Panc1 (cell line): ENCODE measurements around the gene KRT16. TPM values are rescaled to one million over a fixed set of nuclear protein-coding genes. Genes with fewer than 3 reads are reported as not detected.

Source experiments
- ATAC-seq: fragments of 200-7000 bp; cut with Tn5 transposase; 2 replicates; pipeline ENCODE4 v1.9.1; 2020; ENCODE audit warnings: mild to moderate bottlenecking, moderate library complexity
- BruUV-seq: library from RNA; stranded (reverse); fragments of 400-500 nt; replicated peaks from 2 replicates; lab custom pipeline; 2021; lab: Mats Ljungman, UMichigan
- CTCF ChIA-PET: fragments of 300-600 bp; sonication (Branson Sonifier 250); formaldehyde crosslinking; loops from one replicate; lab custom pipeline; 2022; ENCODE audit warnings: antibody characterized with exemption; lab: Charles Lee
- POLR2A ChIA-PET: fragments of 300-600 bp; sonication (Branson Sonifier 250); formaldehyde crosslinking; loops from one replicate; lab custom pipeline; 2022; ENCODE audit warnings: antibody characterized with exemption; lab: Charles Lee
- DNase-seq: peaks from one replicate; pipeline ENCODE4 v3.0.0-alpha.2; 2010; ENCODE audit warnings: low read depth, low spot score
- H3K27ac ChIP-seq: 2 replicates; pipeline ENCODE4 v1.5.1; 2011; ENCODE audit warnings: mild to moderate bottlenecking, low read length, inconsistent platforms
- H3K27me3 ChIP-seq: fragments of 200-500 bp; sonication (Bioruptor generic); 2 replicates; pipeline ENCODE4 v1.6.0; 2014; ENCODE audit warnings: low read length, inconsistent platforms; ENCODE audit not compliant: control insufficient read depth, insufficient read depth
- H3K36me3 ChIP-seq: fragments of 200-500 bp; sonication (Bioruptor generic); 2 replicates; pipeline ENCODE4 v1.5.1; 2014; ENCODE audit warnings: inconsistent platforms, mild to moderate bottlenecking, low read length, moderate library complexity; ENCODE audit not compliant: control insufficient read depth, insufficient read depth
- H3K4me1 ChIP-seq: 2 replicates; pipeline ENCODE4 v1.5.1; 2011; ENCODE audit warnings: inconsistent platforms, mild to moderate bottlenecking, low read length, moderate library complexity; ENCODE audit not compliant: control insufficient read depth, insufficient read depth
- H3K4me3 ChIP-seq, 2 experiments: 2 replicates each; pipeline ENCODE4 v1.5.1; 2011 to 2012; ENCODE audit warnings: low read depth in 2 of 2, low read length in 2 of 2, mild to moderate bottlenecking in 2 of 2, inconsistent platforms in 1 of 2, moderate library complexity in 1 of 2
- H3K9me3 ChIP-seq: fragments of 200-500 bp; sonication (Bioruptor generic); 2 replicates; pipeline ENCODE4 v1.5.1; 2014; ENCODE audit warnings: low read depth, mild to moderate bottlenecking, inconsistent platforms, low read length, moderate library complexity; ENCODE audit not compliant: control insufficient read depth, insufficient read depth
- POLR2AphosphoS5 ChIP-seq: IDR thresholded peaks from 2 replicates; pipeline ENCODE4 v1.6.1; 2012; ENCODE audit warnings: mild to moderate bottlenecking, low read depth, low read length, moderate library complexity
- SIN3A ChIP-seq: IDR thresholded peaks from 2 replicates; pipeline ENCODE4 v1.6.1; 2012; ENCODE audit warnings: low read depth, mild to moderate bottlenecking, low read length, moderate library complexity, borderline replicate concordance; ENCODE audit not compliant: insufficient read depth
- TCF7L2 ChIP-seq: IDR thresholded peaks from 2 replicates; pipeline ENCODE4 v1.6.1; 2011; ENCODE audit warnings: mild to moderate bottlenecking, low read depth, low read length, inconsistent platforms
- in situ Hi-C: cut with HindIII; loops from 2 replicates; pipeline ENCODE4 v1.10.0; 2016; ENCODE audit warnings: low sequenced_read_pairs, low pct_unique_long_range_greater_than_20kb
- intact Hi-C: fragments of 100-400 bp; cut with micrococcal nuclease; formaldehyde crosslinking; loops from one replicate; pipeline ENCODE4 v1.10.0; 2022; ENCODE audit not compliant: unreplicated experiment
- total RNA-seq: library from RNA; stranded (reverse); gene quantifications from one replicate; pipeline ENCODE4 v1.2.1, GENCODE V29; 2021; ENCODE audit not compliant: unreplicated experiment
- TF ChIP-seq, protein P1 (sequence below): fragments of 450-650 bp; IDR thresholded peaks from 2 replicates; pipeline ENCODE4 v1.5.1; 2017; ENCODE audit warnings: mild to moderate bottlenecking
- TF ChIP-seq, protein P2 (sequence below), 2 experiments: IDR thresholded peaks; 2 replicates each; pipeline ENCODE4 v1.6.1; 2011 to 2012; ENCODE audit warnings: low read depth in 2 of 2, control low read depth in 1 of 2, low read length in 1 of 2, mild to moderate bottlenecking in 1 of 2, moderate library complexity in 1 of 2; ENCODE audit not compliant: insufficient read depth in 1 of 2

Gene KRT16
- total RNA-seq, 1 experiment from 2014 or later, result 1.6 TPM

DNA sequence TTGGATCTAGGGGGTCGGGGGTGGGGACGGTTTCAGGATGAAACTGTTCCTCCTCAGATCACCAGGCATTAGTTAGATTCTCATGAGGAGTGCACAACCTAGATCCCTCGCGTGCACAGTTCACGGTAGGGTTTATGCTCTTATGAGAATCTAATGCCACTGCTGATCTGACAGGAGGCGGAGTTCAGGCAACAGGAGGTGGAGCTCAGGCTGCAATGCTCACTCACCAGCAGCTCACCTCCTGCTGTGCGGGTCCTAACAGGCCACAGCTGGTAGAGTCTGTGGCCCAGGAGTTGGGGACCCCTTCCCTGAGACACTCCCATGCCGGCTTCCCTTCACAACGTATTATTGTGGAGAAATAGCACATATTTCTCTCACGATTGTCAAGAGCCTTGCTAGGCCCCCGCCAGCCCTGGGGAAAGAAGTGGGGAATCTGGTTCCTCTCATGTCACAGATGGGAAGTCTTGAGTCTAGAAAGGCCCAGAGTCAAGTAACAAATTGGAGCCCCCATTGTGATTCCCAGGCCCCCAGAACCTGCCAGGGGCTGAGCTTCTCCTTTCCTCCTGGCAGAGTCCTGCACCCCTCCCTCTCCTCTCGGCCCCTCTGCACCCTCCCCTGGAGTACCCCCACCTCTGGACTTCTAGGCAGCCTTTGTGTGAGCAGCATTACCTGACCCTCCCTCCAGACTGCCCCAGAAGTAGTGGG is 19.8 kb downstream of the KRT16 start:
- CTCF ChIA-PET, result interaction anchor here (0.6 to 2.2 kb wide), 3 partner anchors 13 to 56 kb away, joined by 3 to 10 read pairs (median 3); no protein-coding TSS in a partner anchor
- POLR2A ChIA-PET, result no interaction called here
- no peaks in the 10 kb centered on the region for H3K27me3 ChIP-seq

DNA sequence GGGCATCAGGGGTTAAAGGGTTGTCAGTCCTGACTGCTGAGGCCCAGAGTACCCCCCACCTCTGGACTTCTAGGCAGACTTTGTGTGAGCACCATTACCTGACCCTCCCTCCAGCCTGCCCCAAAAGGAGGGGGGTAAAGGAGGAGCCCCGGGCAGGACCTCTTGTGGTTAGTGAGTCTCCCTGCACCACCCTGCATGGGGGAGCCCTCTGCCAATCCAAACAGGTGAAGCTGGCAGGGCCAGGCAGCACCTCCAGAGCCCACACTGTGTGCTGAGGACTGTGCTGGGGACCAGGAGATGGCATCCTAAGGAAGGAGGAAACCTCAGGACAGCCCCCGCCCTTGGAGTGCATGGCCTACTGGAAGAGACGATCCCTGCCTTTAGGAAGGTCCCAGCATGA is 23.3 kb downstream of the KRT16 start:
- ATAC-seq (no peak), DNase-seq (no peak)
- Histone ChIP-seq H3K27me3 (no peaks in the 10 kb centered on the region), H3K27ac (no peak overlapping the region), H3K9me3 (no peaks in the 10 kb centered on the region), H3K36me3 (no peaks in the 10 kb centered on the region), H3K4me1 (no peaks in the 10 kb centered on the region), H3K4me3 (no peak overlapping the region)
- no TSS peak for BruUV-seq
- ChIA-PET POLR2A (no interaction called here), CTCF (interaction anchor here (0.6 kb wide), 1 partner anchor 64 kb away, joined by 7 read pairs; no protein-coding TSS in a partner anchor)
- intact Hi-C loops, result no loop called here
- in situ Hi-C loops, result no loop called here
- TF ChIP-seq POLR2AphosphoS5 (no peak), SIN3A (no peak), TCF7L2 (no peak)
- TF ChIP-seq, protein P1, sequence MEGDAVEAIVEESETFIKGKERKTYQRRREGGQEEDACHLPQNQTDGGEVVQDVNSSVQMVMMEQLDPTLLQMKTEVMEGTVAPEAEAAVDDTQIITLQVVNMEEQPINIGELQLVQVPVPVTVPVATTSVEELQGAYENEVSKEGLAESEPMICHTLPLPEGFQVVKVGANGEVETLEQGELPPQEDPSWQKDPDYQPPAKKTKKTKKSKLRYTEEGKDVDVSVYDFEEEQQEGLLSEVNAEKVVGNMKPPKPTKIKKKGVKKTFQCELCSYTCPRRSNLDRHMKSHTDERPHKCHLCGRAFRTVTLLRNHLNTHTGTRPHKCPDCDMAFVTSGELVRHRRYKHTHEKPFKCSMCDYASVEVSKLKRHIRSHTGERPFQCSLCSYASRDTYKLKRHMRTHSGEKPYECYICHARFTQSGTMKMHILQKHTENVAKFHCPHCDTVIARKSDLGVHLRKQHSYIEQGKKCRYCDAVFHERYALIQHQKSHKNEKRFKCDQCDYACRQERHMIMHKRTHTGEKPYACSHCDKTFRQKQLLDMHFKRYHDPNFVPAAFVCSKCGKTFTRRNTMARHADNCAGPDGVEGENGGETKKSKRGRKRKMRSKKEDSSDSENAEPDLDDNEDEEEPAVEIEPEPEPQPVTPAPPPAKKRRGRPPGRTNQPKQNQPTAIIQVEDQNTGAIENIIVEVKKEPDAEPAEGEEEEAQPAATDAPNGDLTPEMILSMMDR, result no peak
- TF ChIP-seq, protein P2, sequence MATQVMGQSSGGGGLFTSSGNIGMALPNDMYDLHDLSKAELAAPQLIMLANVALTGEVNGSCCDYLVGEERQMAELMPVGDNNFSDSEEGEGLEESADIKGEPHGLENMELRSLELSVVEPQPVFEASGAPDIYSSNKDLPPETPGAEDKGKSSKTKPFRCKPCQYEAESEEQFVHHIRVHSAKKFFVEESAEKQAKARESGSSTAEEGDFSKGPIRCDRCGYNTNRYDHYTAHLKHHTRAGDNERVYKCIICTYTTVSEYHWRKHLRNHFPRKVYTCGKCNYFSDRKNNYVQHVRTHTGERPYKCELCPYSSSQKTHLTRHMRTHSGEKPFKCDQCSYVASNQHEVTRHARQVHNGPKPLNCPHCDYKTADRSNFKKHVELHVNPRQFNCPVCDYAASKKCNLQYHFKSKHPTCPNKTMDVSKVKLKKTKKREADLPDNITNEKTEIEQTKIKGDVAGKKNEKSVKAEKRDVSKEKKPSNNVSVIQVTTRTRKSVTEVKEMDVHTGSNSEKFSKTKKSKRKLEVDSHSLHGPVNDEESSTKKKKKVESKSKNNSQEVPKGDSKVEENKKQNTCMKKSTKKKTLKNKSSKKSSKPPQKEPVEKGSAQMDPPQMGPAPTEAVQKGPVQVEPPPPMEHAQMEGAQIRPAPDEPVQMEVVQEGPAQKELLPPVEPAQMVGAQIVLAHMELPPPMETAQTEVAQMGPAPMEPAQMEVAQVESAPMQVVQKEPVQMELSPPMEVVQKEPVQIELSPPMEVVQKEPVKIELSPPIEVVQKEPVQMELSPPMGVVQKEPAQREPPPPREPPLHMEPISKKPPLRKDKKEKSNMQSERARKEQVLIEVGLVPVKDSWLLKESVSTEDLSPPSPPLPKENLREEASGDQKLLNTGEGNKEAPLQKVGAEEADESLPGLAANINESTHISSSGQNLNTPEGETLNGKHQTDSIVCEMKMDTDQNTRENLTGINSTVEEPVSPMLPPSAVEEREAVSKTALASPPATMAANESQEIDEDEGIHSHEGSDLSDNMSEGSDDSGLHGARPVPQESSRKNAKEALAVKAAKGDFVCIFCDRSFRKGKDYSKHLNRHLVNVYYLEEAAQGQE (IDR thresholded peaks at IDR 0.05; ENCODE audit: insufficient read depth in 1 of 2, low read depth in 2 of 2, low read length in 1 of 2), result no peak

More for the DNA sequence above, 19.8 kb downstream of the KRT16 start:
- H3K4me3 ChIP-seq, result no peak overlapping the region
- TF ChIP-seq TCF7L2, result no peak
- TF ChIP-seq, protein P2 (IDR thresholded peaks at IDR 0.05; ENCODE audit: insufficient read depth in 1 of 2, low read depth in 2 of 2, low read length in 1 of 2), result no peak
- TF ChIP-seq POLR2AphosphoS5, result no peak
- TF ChIP-seq, protein P1, result no peak
- no peak for TF ChIP-seq SIN3A
- intact Hi-C loops (loop anchor here (5.0 kb wide), 1 partner anchor 55 kb away; no protein-coding TSS in a partner anchor), in situ Hi-C loops (no loop called here)
- H3K27ac ChIP-seq, result no peak overlapping the region
- DNase-seq (no peak), ATAC-seq (no peak)
- H3K9me3 ChIP-seq, result no peaks in the 10 kb centered on the region
- no peaks in the 10 kb centered on the region for H3K36me3 ChIP-seq
- no TSS peak for BruUV-seq
- H3K4me1 ChIP-seq, result no peaks in the 10 kb centered on the region
